ENCODE data around the gene C22orf39. TPM values are rescaled to one million over a fixed set of nuclear protein-coding genes. Genes with fewer than 3 reads are reported as not detected.

Gene C22orf39
- total and polyA plus RNA-seq, 10 of the 15 experiments (the other 5 are each of a cell fraction or from before 2014, with no cell fraction given) = 6.7 to 47.0 (median 26.5) TPM

GRCh38 chr22:19464975-19465374 lies 17.5 kb upstream of the C22orf39 start:
- in situ Hi-C loops (cut with MboI) (no loop called here), intact Hi-C loops (cut with micrococcal nuclease; ENCODE audit: unreplicated experiment) (no loop called here)
- WGBS (ENCODE audit: insufficient coverage, insufficient replicate concordance, low lambda C conversion rate, missing lambda C conversion rate) = 97% methylated on average over 4 of the region's 4 CpGs
- Histone ChIP-seq H3K27ac (ENCODE audit: control insufficient read depth, insufficient read depth) (no peak overlapping the region), H3K9ac (ENCODE audit: control insufficient read depth, insufficient read depth, low read length) (no peak overlapping the region), H4K20me1 (ENCODE audit: control insufficient read depth, insufficient read depth) (peaks cover 2% of the 10 kb centered on the region; the same call in 1 of the 2 replicates), H2AFZ (ENCODE audit: control insufficient read depth, low read depth, low read length) (no peak overlapping the region), H3K9me3 (replicated peaks; ENCODE audit: control insufficient read depth, insufficient read depth, low read length) (no peaks in the 10 kb centered on the region), H3K4me3 (no peak overlapping the region), H3K4me1 (ENCODE audit: control insufficient read depth, insufficient read depth, low read length) (no peaks in the 10 kb centered on the region), H3K27me3 (replicated peaks in 1 of 2; ENCODE audit: control insufficient read depth in 2 of 2, insufficient read depth in 2 of 2, low read length in 1 of 2) (no peaks in the 10 kb centered on the region), H3K79me2 (ENCODE audit: control insufficient read depth, insufficient read depth, low read length) (no peaks in the 10 kb centered on the region), H3K36me3 (ENCODE audit: control insufficient read depth in 2 of 2, insufficient read depth in 2 of 2, low read length in 1 of 2) (peaks cover 29 to 40% of the 10 kb centered on the region in 2 experiments), H3K4me2 (ENCODE audit: control insufficient read depth, insufficient read depth) (no peak overlapping the region)
- DNase-seq (ENCODE audit: low read depth, low spot score) (no peak), ATAC-seq (no peak), FAIRE-seq (no peak)
- POLR2A ChIA-PET = interaction anchor here (0.8 kb wide), 1 partner anchor 15 kb away, joined by 3 read pairs; no protein-coding TSS in a partner anchor
- SMC1A ChIA-PET (ENCODE audit: uncharacterized antibody, unreplicated experiment) = interaction anchor here (1.0 to 1.2 kb wide), 3 partner anchors 9 to 19 kb away, joined by 3 read pairs; no protein-coding TSS in a partner anchor
- RAD21 ChIA-PET (ENCODE audit: unreplicated experiment) = no interaction called here
- TF ChIP-seq RB1 (IDR thresholded peaks at IDR 0.05; ENCODE audit: borderline replicate concordance) (no peak), POLR2A (IDR thresholded peaks at IDR 0.05; ENCODE audit: low read depth, low read length) (no peak), CBX3 (IDR thresholded peaks at IDR 0.05; ENCODE audit: borderline replicate concordance, low read depth) (no peak), CREM (IDR thresholded peaks at IDR 0.05; ENCODE audit: low read depth) (no peak), ATF7 (IDR thresholded peaks at IDR 0.05; ENCODE audit: low read depth) (no peak), TAF1 (IDR thresholded peaks at IDR 0.05; ENCODE audit: borderline replicate concordance, low read depth, low read length) (no peak)
- no TSS peak for BruUV-seq (replicated peaks)
- CTCF ChIA-PET = interaction anchor here (0.5 to 1.4 kb wide), 2 partner anchors 9 to 259 kb away, joined by 4 to 8 read pairs; no protein-coding TSS in a partner anchor

GRCh38 chr22:19464546-19464945 lies 17.0 kb upstream of the C22orf39 start:
- intact Hi-C loops (cut with micrococcal nuclease; ENCODE audit: unreplicated experiment) (no loop called here), in situ Hi-C loops (cut with MboI) (no loop called here)
- TF ChIP-seq BMI1 (IDR thresholded peaks at IDR 0.05; ENCODE audit: borderline replicate concordance) = no peak
- no peak for TF ChIP-seq HDGF (IDR thresholded peaks at IDR 0.05)
- TF ChIP-seq ZBED1 (IDR thresholded peaks at IDR 0.05; ENCODE audit: borderline replicate concordance) = no peak
- TF ChIP-seq MYB (IDR thresholded peaks at IDR 0.05; ENCODE audit: borderline replicate concordance, low read depth, low read length) = no peak
- no peak for TF ChIP-seq TCF12 (IDR thresholded peaks at IDR 0.05; ENCODE audit: low read depth, low read length)
- ATAC-seq (no peak), FAIRE-seq (no peak), DNase-seq (ENCODE audit: low read depth, low spot score) (no peak)
- Histone ChIP-seq H4K20me1 (ENCODE audit: control insufficient read depth, insufficient read depth) (peaks cover 2% of the 10 kb centered on the region; the same call in 1 of the 2 replicates), H2AFZ (ENCODE audit: control insufficient read depth, low read depth, low read length) (no peak overlapping the region), H3K9ac (ENCODE audit: control insufficient read depth, insufficient read depth, low read length) (no peak overlapping the region), H3K9me3 (replicated peaks; ENCODE audit: control insufficient read depth, insufficient read depth, low read length) (no peaks in the 10 kb centered on the region), H3K27ac (ENCODE audit: control insufficient read depth, insufficient read depth) (no peak overlapping the region), H3K4me2 (ENCODE audit: control insufficient read depth, insufficient read depth) (no peak overlapping the region), H3K79me2 (ENCODE audit: control insufficient read depth, insufficient read depth, low read length) (no peaks in the 10 kb centered on the region), H3K36me3 (ENCODE audit: control insufficient read depth in 2 of 2, insufficient read depth in 2 of 2, low read length in 1 of 2) (peaks cover 26 to 35% of the 10 kb centered on the region in 2 experiments), H3K4me3 (no peak overlapping the region), H3K4me1 (ENCODE audit: control insufficient read depth, insufficient read depth, low read length) (no peaks in the 10 kb centered on the region), H3K27me3 (replicated peaks in 1 of 2; ENCODE audit: control insufficient read depth in 2 of 2, insufficient read depth in 2 of 2, low read length in 1 of 2) (no peaks in the 10 kb centered on the region)
- no TSS peak for BruUV-seq (replicated peaks)
- 94% methylated on average over 1 of the region's 1 CpG for WGBS (ENCODE audit: insufficient coverage, insufficient replicate concordance, low lambda C conversion rate, missing lambda C conversion rate)
- RAD21 ChIA-PET (ENCODE audit: unreplicated experiment) = no interaction called here
- POLR2A ChIA-PET = interaction anchor here (0.8 kb wide), 1 partner anchor 14 kb away, joined by 3 read pairs; no protein-coding TSS in a partner anchor
- CTCF ChIA-PET = interaction anchor here (0.5 kb wide), 1 partner anchor 259 kb away, joined by 4 read pairs; no protein-coding TSS in a partner anchor
- SMC1A ChIA-PET (ENCODE audit: uncharacterized antibody, unreplicated experiment) = interaction anchor here (1.0 to 1.2 kb wide), 2 partner anchors 10 to 19 kb away, joined by 3 read pairs; no protein-coding TSS in a partner anchor
